ENCODE results near the gene HTRA3.

The HTRA3 gene

GRCh38 chr4:8247047-8247930 lies 22.3 kb upstream of the HTRA3 start:
- DNase-seq (ENCODE audit: low read depth in 2 of 2) = no peak

- no peak for DNase-seq (ENCODE audit: low read depth in 2 of 2)
Measured at GRCh38 chr4:8248091-8248490, 21.5 kb upstream of the HTRA3 start.

- no peak for DNase-seq (ENCODE audit: low read depth in 2 of 2)
Measured at GRCh38 chr4:8250227-8250626, 19.3 kb upstream of the HTRA3 start.

- no peak for DNase-seq (ENCODE audit: low read depth in 2 of 2)
Measured at GRCh38 chr4:8250637-8251036, 18.9 kb upstream of the HTRA3 start.

GRCh38 chr4:8251110-8251883 lies 18.3 kb upstream of the HTRA3 start:
- DNase-seq (ENCODE audit: low read depth in 2 of 2) = no peak

- no peak for DNase-seq (ENCODE audit: low read depth in 2 of 2)
Measured at GRCh38 chr4:8252301-8253173, 17.0 kb upstream of the HTRA3 start.

- DNase-seq (ENCODE audit: low read depth in 2 of 2) = no peak
Measured at GRCh38 chr4:8254076-8254475, 15.5 kb upstream of the HTRA3 start.

GRCh38 chr4:8255698-8256441 lies 13.7 kb upstream of the HTRA3 start:
- no peak for DNase-seq (ENCODE audit: low read depth in 2 of 2)

GRCh38 chr4:8257854-8258253 lies 11.7 kb upstream of the HTRA3 start:
- no peak for DNase-seq (ENCODE audit: low read depth in 2 of 2)

- DNase-seq (ENCODE audit: low read depth in 2 of 2) = no peak
Measured at GRCh38 chr4:8258552-8259212, 10.9 kb upstream of the HTRA3 start.

GRCh38 chr4:8259743-8260430 lies 9.7 kb upstream of the HTRA3 start:
- DNase-seq (ENCODE audit: low read depth in 2 of 2) = no peak

- no peak for DNase-seq (ENCODE audit: low read depth in 2 of 2)
Measured at GRCh38 chr4:8260656-8261111, 8.9 kb upstream of the HTRA3 start.

GRCh38 chr4:8261851-8262535 lies 7.6 kb upstream of the HTRA3 start:
- DNase-seq (ENCODE audit: low read depth in 2 of 2) = no peak

GRCh38 chr4:8262637-8263322 lies 6.8 kb upstream of the HTRA3 start:
- no peak for DNase-seq (ENCODE audit: low read depth in 2 of 2)

GRCh38 chr4:8263397-8263796 lies 6.2 kb upstream of the HTRA3 start:
- no peak for DNase-seq (ENCODE audit: low read depth in 2 of 2)

GRCh38 chr4:8264106-8264505 lies 5.4 kb upstream of the HTRA3 start:
- DNase-seq (ENCODE audit: low read depth in 2 of 2) = no peak

GRCh38 chr4:8265171-8265929 lies 4.2 kb upstream of the HTRA3 start:
- DNase-seq (ENCODE audit: low read depth in 2 of 2) = no peak

- DNase-seq (ENCODE audit: low read depth in 2 of 2) = no peak
Measured at GRCh38 chr4:8266088-8266487, 3.5 kb upstream of the HTRA3 start.
